WTC11 (cell line): ENCODE data around the gene MAP6. TPM values are rescaled to one million over a fixed set of nuclear protein-coding genes. Genes with fewer than 3 reads are reported as not detected.

ENCODE experiments used
- ATAC-seq: fragments of 200-7000 bp; cut with Tn5 transposase; 2 replicates; pipeline ENCODE4 v1.10.0; 2021; ENCODE audit warnings: mild to moderate bottlenecking, moderate library complexity
- CTCF ChIA-PET: fragments of 300-600 bp; sonication (Branson Sonifier 250); formaldehyde crosslinking; loops from one replicate; lab custom pipeline; 2021; ENCODE audit warnings: antibody characterized with exemption; lab: Charles Lee
- POLR2A ChIA-PET: fragments of 350-600 bp; sonication (Branson Sonifier 250); formaldehyde crosslinking; loops from one replicate; lab custom pipeline; 2021; ENCODE audit warnings: antibody characterized with exemption; lab: Charles Lee
- DNase-seq: peaks from one replicate; pipeline ENCODE4 v3.0.0; 2021; ENCODE audit warnings: low spot score
- H3K27ac Mint-ChIP-seq: 2 replicates; pipeline ENCODE4 v1.8.0; 2021; ENCODE audit warnings: mixed read lengths
- H3K27me3 Mint-ChIP-seq: 2 replicates; pipeline ENCODE4 v1.8.0; 2021; ENCODE audit warnings: low read depth, mild to moderate bottlenecking, moderate library complexity, mixed read lengths
- H3K36me3 Mint-ChIP-seq: 2 replicates; pipeline ENCODE4 v1.8.0; 2021; ENCODE audit warnings: mixed read lengths
- H3K4me1 Mint-ChIP-seq: 2 replicates; pipeline ENCODE4 v1.8.0; 2022; ENCODE audit warnings: mixed read lengths
- H3K4me3 Mint-ChIP-seq: 2 replicates; pipeline ENCODE4 v1.8.0; 2021; ENCODE audit warnings: mild to moderate bottlenecking, moderate library complexity, mixed read lengths
- H3K9me3 Mint-ChIP-seq: 2 replicates; pipeline ENCODE4 v1.8.0; 2021; ENCODE audit warnings: mixed read lengths
- ATF6 ChIP-seq: sonication (generic); formaldehyde crosslinking; IDR thresholded peaks from 2 replicates; pipeline ENCODE4 v1.8.1; 2023; ENCODE audit warnings: mild to moderate bottlenecking, missing genetic modification reagents
- EMX1 ChIP-seq: fragments of 250-450 bp; sonication (Bioruptor Pico); IDR thresholded peaks from 2 replicates; pipeline ENCODE4 v1.8.0; 2021; ENCODE audit warnings: mild to moderate bottlenecking
- FOXP1 ChIP-seq: sonication (generic); formaldehyde crosslinking; IDR thresholded peaks from 2 replicates; pipeline ENCODE4 v1.8.0; 2022; ENCODE audit warnings: missing genetic modification reagents, mild to moderate bottlenecking, moderate library complexity, borderline replicate concordance
- HMGXB4 ChIP-seq: sonication (generic); formaldehyde crosslinking; IDR thresholded peaks from 2 replicates; pipeline ENCODE4 v1.8.1; 2023; ENCODE audit warnings: mild to moderate bottlenecking, moderate library complexity, missing genetic modification reagents
- IRF2 ChIP-seq: sonication (generic); formaldehyde crosslinking; IDR thresholded peaks from 2 replicates; pipeline ENCODE4 v1.8.0; 2022; ENCODE audit warnings: low read depth, missing genetic modification reagents, borderline replicate concordance
- JUN ChIP-seq: sonication (generic); formaldehyde crosslinking; IDR thresholded peaks from 2 replicates; pipeline ENCODE4 v1.8.0; 2023; ENCODE audit warnings: mild to moderate bottlenecking, missing genetic modification reagents
- NFYB ChIP-seq: sonication (generic); formaldehyde crosslinking; conservative IDR thresholded peaks from 2 replicates; pipeline ENCODE4 v1.8.0; 2022; ENCODE audit warnings: low read depth, missing genetic modification reagents
- PRRX2 ChIP-seq: fragments of 250-450 bp; sonication (Bioruptor Pico); IDR thresholded peaks from 2 replicates; pipeline ENCODE4 v1.8.0; 2021; ENCODE audit warnings: mild to moderate bottlenecking
- RELA ChIP-seq: sonication (generic); formaldehyde crosslinking; IDR thresholded peaks from 2 replicates; pipeline ENCODE4 v1.8.1; 2022; ENCODE audit warnings: missing genetic modification reagents, mild to moderate bottlenecking, borderline replicate concordance
- ZNF138 ChIP-seq: sonication (generic); formaldehyde crosslinking; conservative IDR thresholded peaks from 2 replicates; pipeline ENCODE4 v1.8.1; 2022; ENCODE audit warnings: mild to moderate bottlenecking, moderate library complexity, missing genetic modification reagents
- ZNF263 ChIP-seq: sonication (generic); formaldehyde crosslinking; IDR thresholded peaks from 2 replicates; pipeline ENCODE4 v1.8.1; 2022; ENCODE audit warnings: low read depth, mild to moderate bottlenecking, moderate library complexity, missing genetic modification reagents
- ZNF396 ChIP-seq: fragments of 250-450 bp; sonication (Bioruptor Pico); IDR thresholded peaks from 2 replicates; pipeline ENCODE4 v1.8.0; 2021; ENCODE audit warnings: mild to moderate bottlenecking, moderate library complexity, borderline replicate concordance
- ZNF512 ChIP-seq: sonication (generic); formaldehyde crosslinking; IDR thresholded peaks from 2 replicates; pipeline ENCODE4 v1.8.1; 2022; ENCODE audit warnings: missing genetic modification reagents, borderline replicate concordance
- total RNA-seq: library from RNA; stranded (reverse); gene quantifications from 3 replicates; pipeline ENCODE4 v1.2.3, GENCODE V29; 2021

Gene MAP6
- total RNA-seq, 1 experiment from 2014 or later: 0.90 TPM

GRCh38 chr11:75541193-75542087 lies 127.4 kb downstream of the MAP6 start:
- ChIA-PET POLR2A (interaction anchor here (0.6 kb wide), 1 partner anchor 87 kb away, joined by 4 read pairs; no protein-coding TSS in a partner anchor), CTCF (interaction anchor here (0.7 to 1.2 kb wide), 3 partner anchors 10 to 270 kb away, joined by 3 read pairs; no protein-coding TSS in a partner anchor)

GRCh38 chr11:75539459-75540334 lies 129.1 kb downstream of the MAP6 start:
- no peaks in the 10 kb centered on the region for H3K4me1 Mint-ChIP-seq
- TF ChIP-seq FOXP1 (CRISPR knock-in tag) (no peak), PRRX2 (CRISPR knock-in tag) (no peak), ATF6 (CRISPR knock-in tag) (no peak), RELA (CRISPR knock-in tag) (no peak), ZNF512 (CRISPR knock-in tag) (no peak)
- no peaks in the 10 kb centered on the region for H3K36me3 Mint-ChIP-seq
- no peak overlapping the region for H3K4me3 Mint-ChIP-seq
- no peaks in the 10 kb centered on the region for H3K9me3 Mint-ChIP-seq
- ATAC-seq (no peak), DNase-seq (no peak)
- H3K27ac Mint-ChIP-seq: no peak overlapping the region
- ChIA-PET POLR2A (no interaction called here), CTCF (interaction anchor here (1.1 to 1.2 kb wide), 2 partner anchors 8 to 114 kb away, joined by 3 read pairs; no protein-coding TSS in a partner anchor)
- peaks cover 2% of the 10 kb centered on the region; the same call in 1 of the 2 replicates for H3K27me3 Mint-ChIP-seq

More at GRCh38 chr11:75541193-75542087, 127.4 kb downstream of the MAP6 start:
- Mint-ChIP-seq H3K36me3 (no peaks in the 10 kb centered on the region), H3K27me3 (peaks cover under 1% of the 10 kb centered on the region; the same call in 1 of the 2 replicates), H3K9me3 (no peaks in the 10 kb centered on the region), H3K27ac (no peak overlapping the region), H3K4me1 (no peaks in the 10 kb centered on the region), H3K4me3 (no peak overlapping the region)
- ATAC-seq: no peak
- DNase-seq: no peak
- no peak for TF ChIP-seq ZNF263 (CRISPR knock-in tag)
- no peak for TF ChIP-seq ZNF396 (CRISPR knock-in tag)
- TF ChIP-seq NFYB: no peak
- TF ChIP-seq JUN (CRISPR knock-in tag): no peak
- no peak for TF ChIP-seq HMGXB4 (CRISPR knock-in tag)
- no peak for TF ChIP-seq ZNF138 (CRISPR knock-in tag)
- TF ChIP-seq EMX1: no peak
- TF ChIP-seq IRF2 (CRISPR knock-in tag): no peak
